ENCODE measurements around the gene DENND4A.

DNA sequence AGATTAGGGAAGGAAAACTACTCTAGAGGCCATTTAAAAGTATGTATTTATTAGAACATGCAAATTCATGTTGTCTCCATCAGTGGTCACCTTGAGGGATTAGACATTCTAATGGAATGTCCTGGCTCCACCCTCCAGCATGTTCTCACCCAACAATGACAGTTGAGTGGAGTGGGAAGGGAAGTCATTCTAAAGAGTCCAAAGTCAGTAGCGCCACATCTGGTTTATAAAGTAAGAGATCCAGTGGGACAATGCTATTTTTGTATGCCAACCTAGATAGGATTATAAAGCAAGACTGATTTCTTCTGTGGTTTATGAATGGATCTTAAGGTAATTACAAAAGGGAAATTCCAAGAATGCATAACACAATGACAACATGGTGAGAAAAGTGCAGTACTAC, 137.1 kb downstream of the DENND4A start:
- TF ChIP-seq, protein P1, sequence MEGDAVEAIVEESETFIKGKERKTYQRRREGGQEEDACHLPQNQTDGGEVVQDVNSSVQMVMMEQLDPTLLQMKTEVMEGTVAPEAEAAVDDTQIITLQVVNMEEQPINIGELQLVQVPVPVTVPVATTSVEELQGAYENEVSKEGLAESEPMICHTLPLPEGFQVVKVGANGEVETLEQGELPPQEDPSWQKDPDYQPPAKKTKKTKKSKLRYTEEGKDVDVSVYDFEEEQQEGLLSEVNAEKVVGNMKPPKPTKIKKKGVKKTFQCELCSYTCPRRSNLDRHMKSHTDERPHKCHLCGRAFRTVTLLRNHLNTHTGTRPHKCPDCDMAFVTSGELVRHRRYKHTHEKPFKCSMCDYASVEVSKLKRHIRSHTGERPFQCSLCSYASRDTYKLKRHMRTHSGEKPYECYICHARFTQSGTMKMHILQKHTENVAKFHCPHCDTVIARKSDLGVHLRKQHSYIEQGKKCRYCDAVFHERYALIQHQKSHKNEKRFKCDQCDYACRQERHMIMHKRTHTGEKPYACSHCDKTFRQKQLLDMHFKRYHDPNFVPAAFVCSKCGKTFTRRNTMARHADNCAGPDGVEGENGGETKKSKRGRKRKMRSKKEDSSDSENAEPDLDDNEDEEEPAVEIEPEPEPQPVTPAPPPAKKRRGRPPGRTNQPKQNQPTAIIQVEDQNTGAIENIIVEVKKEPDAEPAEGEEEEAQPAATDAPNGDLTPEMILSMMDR (IDR thresholded peaks at IDR 0.05): no peak
- no peak for TF ChIP-seq POLR2A (IDR thresholded peaks at IDR 0.05)

Measured in lower leg skin (tissue), 3 donors.